Activated effector memory CD4-positive, alpha-beta T cell treated with Interleukin-2 at 50 U/mL for 16 hours (primary cell): ENCODE measurements around the gene PSAP.

ENCODE experiments used
- DNase-seq: peaks from one replicate; pipeline ENCODE4 v3.0.0-alpha.2; 2020

The PSAP gene

GRCh38 chr10:71844084-71844483 lies 7.0 kb downstream of the PSAP start:
- DNase-seq: no peak

GRCh38 chr10:71842856-71843686 lies 8.0 kb downstream of the PSAP start:
- no peak for DNase-seq

- DNase-seq: no peak
Measured at GRCh38 chr10:71842422-71842821, 8.6 kb downstream of the PSAP start.

DNA sequence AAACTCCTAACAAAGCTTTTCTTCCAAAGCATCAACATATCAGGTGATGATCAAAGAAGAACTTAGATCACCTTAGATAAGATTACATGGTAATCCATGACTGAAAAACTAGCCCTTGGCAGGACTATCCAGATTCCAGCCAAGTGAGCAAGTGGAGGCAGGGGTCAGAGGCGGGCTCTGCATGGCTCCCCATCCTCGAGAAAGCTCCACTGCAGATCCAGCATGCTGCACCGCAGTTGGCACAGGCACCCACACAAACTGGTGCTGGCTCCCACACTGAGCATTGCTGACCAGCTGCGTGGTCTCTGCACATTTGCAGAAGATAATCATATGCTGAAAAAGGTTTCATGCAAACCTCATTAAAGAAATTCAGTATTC lies 10.1 kb downstream of the PSAP start:
- DNase-seq: no peak

- DNase-seq: no peak
Measured at GRCh38 chr10:71840177-71840957, 10.7 kb downstream of the PSAP start.

GRCh38 chr10:71838264-71839211 lies 12.5 kb downstream of the PSAP start:
- no peak for DNase-seq

DNA sequence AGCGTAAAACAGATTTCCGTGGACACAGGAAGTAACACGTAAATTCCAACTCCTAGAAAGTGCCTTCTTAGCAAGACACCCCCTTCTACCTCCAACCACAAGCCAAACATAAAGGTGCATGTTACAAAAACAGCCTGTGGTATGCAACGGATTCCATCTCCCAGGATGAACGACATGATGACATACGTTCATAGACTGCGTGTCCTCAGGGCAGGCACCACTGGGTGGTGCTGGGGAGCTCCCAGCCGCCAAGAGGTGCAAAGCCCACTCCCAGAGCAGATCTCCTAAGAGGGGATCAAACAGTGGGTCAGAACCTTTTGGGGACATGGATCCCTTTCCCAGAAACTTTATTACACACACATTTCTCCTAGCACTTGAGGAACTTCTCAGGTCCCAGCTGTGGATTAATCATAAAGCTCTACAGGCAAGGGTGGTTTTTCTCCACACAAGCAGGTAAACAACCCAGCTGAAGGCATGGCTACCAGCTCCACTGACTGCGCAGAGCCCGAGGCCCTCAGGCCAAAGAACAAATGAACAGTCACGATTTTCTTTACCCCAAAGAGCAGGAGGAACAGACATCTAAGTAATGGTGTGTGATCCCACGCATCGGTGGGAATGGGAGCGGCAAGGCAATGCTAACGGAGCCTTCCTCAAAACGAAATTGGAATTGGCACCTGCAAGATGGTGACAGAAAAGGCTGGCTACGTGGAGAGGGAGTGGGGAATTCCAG lies 13.8 kb downstream of the PSAP start:
- DNase-seq: no peak

- DNase-seq: no peak
Measured at GRCh38 chr10:71836596-71836974, 14.5 kb downstream of the PSAP start.

GRCh38 chr10:71835671-71836595 lies 15.1 kb downstream of the PSAP start:
- DNase-seq: no peak

DNA sequence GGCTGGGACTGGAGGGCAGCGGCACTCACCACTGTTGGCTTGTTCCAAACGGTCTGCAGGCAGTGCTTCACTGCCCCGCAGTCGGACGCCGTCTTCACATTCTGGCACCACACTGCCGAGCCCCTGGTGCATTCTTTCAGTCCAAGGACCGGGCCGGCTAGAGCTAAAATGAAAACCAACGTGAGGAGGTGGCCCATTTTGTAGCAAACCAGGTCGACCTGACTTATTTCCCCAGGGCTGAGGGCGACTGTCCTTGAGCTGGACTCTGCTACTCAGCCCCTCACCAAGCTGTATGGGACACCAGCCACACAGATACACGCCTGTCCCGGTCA lies 16.7 kb downstream of the PSAP start:
- DNase-seq: no peak

DNA sequence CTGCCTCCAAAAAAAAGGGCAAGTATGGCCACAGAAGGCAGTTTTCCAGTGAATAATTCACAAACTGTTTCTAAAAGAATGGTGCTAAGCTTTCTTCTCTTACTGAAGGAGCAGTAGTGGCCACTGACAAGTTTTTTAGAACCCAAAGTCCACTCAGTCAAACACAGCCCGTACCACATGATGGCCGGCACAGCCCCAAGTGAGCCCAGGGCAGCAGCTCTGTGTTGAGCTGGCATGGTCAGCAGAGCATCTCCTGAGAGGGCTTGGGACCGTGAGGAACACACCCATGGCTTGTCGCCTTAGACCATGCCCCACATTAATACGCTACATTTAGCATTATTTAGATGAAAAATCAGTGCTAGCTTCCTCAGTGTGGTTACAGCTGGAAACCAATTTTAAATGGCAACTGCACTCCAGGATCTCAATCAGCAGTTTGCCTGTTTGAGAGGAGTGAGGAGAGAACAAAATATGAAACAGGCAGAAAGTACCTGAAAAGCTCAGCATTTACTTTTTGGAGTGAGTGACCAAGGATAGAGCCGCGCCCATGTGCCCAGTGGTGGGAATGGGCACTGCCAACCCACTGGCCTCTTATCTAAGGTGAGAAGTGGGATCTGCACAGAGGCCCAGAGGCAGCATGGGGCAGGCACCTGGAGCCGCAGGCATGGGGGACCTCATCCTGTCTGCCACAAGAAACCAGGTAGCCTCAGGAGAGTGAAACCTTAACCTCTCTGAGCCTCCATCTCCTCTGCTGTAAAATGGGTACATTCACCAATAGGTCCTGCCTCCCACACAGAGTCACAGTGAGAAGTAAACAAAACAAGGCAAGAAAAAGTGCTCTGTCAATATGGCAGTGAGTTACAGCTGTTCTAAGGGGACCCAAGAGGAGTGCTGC lies 17.4 kb downstream of the PSAP start:
- no peak for DNase-seq

- no peak for DNase-seq
Measured at GRCh38 chr10:71832967-71833366, 18.1 kb downstream of the PSAP start.

GRCh38 chr10:71831646-71832552 lies 19.2 kb downstream of the PSAP start:
- DNase-seq: no peak

DNA sequence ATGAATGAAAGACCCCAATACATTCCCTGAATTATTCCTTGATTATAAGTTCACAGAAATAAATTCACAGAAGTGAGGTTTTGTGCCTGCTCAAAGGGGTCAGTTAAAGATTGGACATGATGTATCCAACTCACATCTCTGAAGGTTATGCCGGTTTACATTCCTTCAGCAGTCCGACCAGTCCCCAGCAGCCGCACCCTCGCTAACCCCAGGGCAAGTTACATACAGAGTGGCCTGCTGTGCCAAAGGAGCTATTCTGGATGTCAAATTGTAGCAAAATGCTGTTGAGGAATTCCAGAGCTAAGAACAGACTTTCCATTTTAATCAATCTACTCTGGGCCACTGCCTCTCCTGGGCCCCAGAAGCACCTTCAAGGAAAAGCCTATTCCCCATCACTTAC lies 20.3 kb downstream of the PSAP start:
- DNase-seq: no peak

GRCh38 chr10:71829896-71830295 lies 21.2 kb downstream of the PSAP start:
- no peak for DNase-seq

GRCh38 chr10:71829171-71829570 lies 21.9 kb downstream of the PSAP start:
- DNase-seq: no peak

DNA sequence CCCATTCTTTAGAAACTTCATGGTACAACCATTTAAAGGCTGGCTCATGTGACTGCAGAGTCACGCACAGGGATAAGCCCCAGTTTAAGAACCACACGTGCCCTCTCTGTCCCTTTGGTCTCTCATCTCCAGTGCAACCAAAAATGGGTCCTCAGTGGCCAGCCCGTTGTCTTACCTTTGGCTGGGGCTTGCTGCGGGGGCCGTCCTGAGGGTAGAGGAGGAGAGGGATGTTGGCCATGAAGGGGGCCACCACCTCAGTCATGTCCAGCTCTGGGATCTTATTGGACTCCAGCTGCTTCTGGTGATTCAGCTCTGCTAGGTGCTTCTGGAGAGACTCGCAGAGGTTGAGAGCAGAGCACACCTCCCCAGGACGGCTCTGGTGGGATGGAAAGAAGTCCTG lies 22.3 kb downstream of the PSAP start:
- no peak for DNase-seq

DNA sequence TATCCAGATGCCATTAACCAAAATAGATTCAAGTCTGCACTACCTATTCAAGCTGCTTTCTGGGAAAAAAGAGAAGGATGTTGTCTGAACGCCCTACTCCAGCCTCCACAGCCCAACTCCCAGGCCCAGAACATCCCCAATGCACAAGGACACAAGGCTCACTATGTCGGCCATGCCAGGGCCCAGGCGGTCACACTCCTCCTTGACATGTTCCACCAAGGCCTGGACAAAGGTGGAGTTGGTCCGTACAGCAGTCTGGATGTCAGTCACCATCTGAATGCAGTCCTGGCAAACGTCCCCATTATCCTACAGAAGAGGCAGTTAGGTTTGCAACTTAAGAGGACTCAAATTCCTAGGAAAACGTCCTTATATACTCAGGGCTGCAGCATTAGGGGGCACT lies 23.2 kb downstream of the PSAP start:
- DNase-seq: no peak

- no peak for DNase-seq
Measured at GRCh38 chr10:71825217-71825616, 25.8 kb downstream of the PSAP start.
